Measurements from ENCODE around the gene USP17L17.
"Not testable (repeated sequence)": the region's sequence is repeated elsewhere in the genome, so short reads cannot be mapped to it uniquely, and the experiment has no call there.

USP17L17 gene

GRCh38 chr4:9243579-9243978, at the start of gene USP17L17:
Gene USP17L17 (plus strand): TSS chr4:9243879. CDS start chr4:9243879, 0 bp downstream.
- POLR2A ChIA-PET; CTCF ChIA-PET; DNase-seq (ENCODE audit: extremely low spot score): not testable (repeated sequence)

- POLR2A ChIA-PET; DNase-seq (ENCODE audit: extremely low spot score); CTCF ChIA-PET: not testable (repeated sequence)
Observed at GRCh38 chr4:9210357-9210756, 33.3 kb upstream of the USP17L17 start, which contains the start of gene USP17L10. Gene USP17L10 (plus strand): TSS chr4:9210657. CDS start chr4:9210657, 0 bp downstream.

GRCh38 chr4:9214701-9215100, 29.0 kb upstream of the USP17L17 start:
- CTCF ChIA-PET; DNase-seq (ENCODE audit: extremely low spot score); POLR2A ChIA-PET: not testable (repeated sequence)

GRCh38 chr4:9215105-9215504, 28.6 kb upstream of the USP17L17 start, which contains the start of gene USP17L11:
Gene USP17L11 (plus strand): TSS chr4:9215405. CDS start chr4:9215405, 0 bp downstream.
- CTCF ChIA-PET; POLR2A ChIA-PET; DNase-seq (ENCODE audit: extremely low spot score): not testable (repeated sequence)

GRCh38 chr4:9219852-9220251, 23.8 kb upstream of the USP17L17 start, which contains the start of gene USP17L12:
Gene USP17L12 (plus strand): TSS chr4:9220152. CDS start chr4:9220152, 0 bp downstream.
- POLR2A ChIA-PET; CTCF ChIA-PET; DNase-seq (ENCODE audit: extremely low spot score): not testable (repeated sequence)

GRCh38 chr4:9224596-9224995, 19.1 kb upstream of the USP17L17 start, which contains the start of gene USP17L13:
Gene USP17L13 (plus strand): TSS chr4:9224896. CDS start chr4:9224896, 0 bp downstream.
- CTCF ChIA-PET; DNase-seq (ENCODE audit: extremely low spot score); POLR2A ChIA-PET: not testable (repeated sequence)

- CTCF ChIA-PET; DNase-seq (ENCODE audit: extremely low spot score): not testable (repeated sequence)
Observed at GRCh38 chr4:9230249-9230648, 13.4 kb upstream of the USP17L17 start.

GRCh38 chr4:9234085-9234484, 9.6 kb upstream of the USP17L17 start, which contains the start of gene USP17L15:
Gene USP17L15 (plus strand): TSS chr4:9234385. CDS start chr4:9234385, 0 bp downstream.
- DNase-seq (ENCODE audit: extremely low spot score); CTCF ChIA-PET; POLR2A ChIA-PET: not testable (repeated sequence)

More at GRCh38 chr4:9230249-9230648, 13.4 kb upstream of the USP17L17 start:
- POLR2A ChIA-PET: not testable (repeated sequence)

- CTCF ChIA-PET; DNase-seq (ENCODE audit: extremely low spot score): not testable (repeated sequence)
Observed at GRCh38 chr4:9238461-9238860, 5.2 kb upstream of the USP17L17 start.

GRCh38 chr4:9247953-9248680, 4.4 kb downstream of the USP17L17 start, which contains the start of gene USP17L18:
Gene USP17L18 (plus strand): TSS chr4:9248630. CDS start chr4:9248630, 0 bp downstream.
- CTCF ChIA-PET; DNase-seq (ENCODE audit: extremely low spot score); POLR2A ChIA-PET: not testable (repeated sequence)

More at GRCh38 chr4:9238461-9238860, 5.2 kb upstream of the USP17L17 start:
- POLR2A ChIA-PET: not testable (repeated sequence)

- DNase-seq (ENCODE audit: extremely low spot score); CTCF ChIA-PET; POLR2A ChIA-PET: not testable (repeated sequence)
Observed at GRCh38 chr4:9253078-9253477, 9.4 kb downstream of the USP17L17 start, which contains the start of gene USP17L19. Gene USP17L19 (plus strand): TSS chr4:9253378. CDS start chr4:9253378, 0 bp downstream.

- POLR2A ChIA-PET; DNase-seq (ENCODE audit: extremely low spot score); CTCF ChIA-PET: not testable (repeated sequence)
Observed at GRCh38 chr4:9257824-9258223, 14.1 kb downstream of the USP17L17 start, which contains the start of gene USP17L20. Gene USP17L20 (plus strand): TSS chr4:9258124. CDS start chr4:9258124, 0 bp downstream.

- CTCF ChIA-PET; POLR2A ChIA-PET; DNase-seq (ENCODE audit: extremely low spot score): not testable (repeated sequence)
Observed at GRCh38 chr4:9262572-9262971, 18.9 kb downstream of the USP17L17 start, which contains the start of gene USP17L21. Gene USP17L21 (plus strand): TSS chr4:9262872. CDS start chr4:9262872, 0 bp downstream.

- POLR2A ChIA-PET; DNase-seq (ENCODE audit: extremely low spot score); CTCF ChIA-PET: not testable (repeated sequence)
Observed at GRCh38 chr4:9267319-9267718, 23.6 kb downstream of the USP17L17 start, which contains the start of gene USP17L22. Gene USP17L22 (plus strand): TSS chr4:9267619. CDS start chr4:9267619, 0 bp downstream.

GRCh38 chr4:9271719-9272118, 28.0 kb downstream of the USP17L17 start:
- DNase-seq (ENCODE audit: extremely low spot score); POLR2A ChIA-PET; CTCF ChIA-PET: not testable (repeated sequence)

All from HEK293T (cell line).